Testis (tissue), 3 donors: ENCODE results near the gene FOXN3. TPM values are rescaled to one million over a fixed set of nuclear protein-coding genes. Genes with fewer than 3 reads are reported as not detected.

ENCODE experiments used
- DNase-seq: peaks from one replicate; pipeline ENCODE4 v3.0.0-alpha.2; 2019
- H3K27ac ChIP-seq, 2 donors: fragments of 200-600 bp; sonication (generic); one replicate each; pipeline ENCODE4 v1.5.1; 2019
- H3K27me3 ChIP-seq: fragments of 200-600 bp; sonication (generic); one replicate; pipeline ENCODE4 v1.5.1; 2019
- H3K36me3 ChIP-seq: fragments of 200-600 bp; sonication (generic); one replicate; pipeline ENCODE4 v1.5.1; 2017; ENCODE audit warnings: low read depth; ENCODE audit errors: missing control alignments
- H3K4me1 ChIP-seq: fragments of 200-600 bp; sonication (generic); one replicate; pipeline ENCODE4 v1.5.1; 2019
- H3K4me3 ChIP-seq, 2 donors: fragments of 200-600 bp; sonication (generic); one replicate each; pipeline ENCODE4 v1.5.1; 2017 to 2019
- H3K9me3 ChIP-seq: fragments of 200-600 bp; sonication (generic); one replicate; pipeline ENCODE4 v1.5.1; 2017
- POLR2A ChIP-seq: fragments of 450-650 bp; IDR thresholded peaks from one replicate; pipeline ENCODE4 v1.6.1; 2017; ENCODE audit warnings: antibody characterized with exemption, mild to moderate bottlenecking, moderate library complexity
- WGBS, 2 donors: methylation state at CpG; one replicate each; pipeline ENCODE4 v1.1.5; 2018; 5-methylcytosine and 5-hydroxymethylcytosine counted together
- intact Hi-C: fragments of 100-400 bp; cut with DNase I; formaldehyde crosslinking; loops from one replicate; pipeline ENCODE4 v1.15.1; 2023; ENCODE audit warnings: low total_unique reads
- polyA plus RNA-seq: library from polyadenylated mRNA; stranded (reverse); fragments of 350-450 nt; fragmentation: Illumina TruSeq; extraction: RNeasy Lipid Tissue Mini Kit (QIAGEN cat#74804); gene quantifications from one replicate; pipeline ENCODE4 v1.2.3, GENCODE V29; 2014; ENCODE audit warnings: low read depth, low replicate concordance; ENCODE audit not compliant: insufficient read depth
- total RNA-seq, 2 donors: library from RNA; depleted of rRNA; stranded (reverse); fragments of >200 nt; gene quantifications; one replicate each; pipeline ENCODE4 v1.2.3, GENCODE V29; 2016
- TF ChIP-seq, protein P1 (sequence below), 3 experiments: fragments of 450-650 bp in 2 of 3; fragments of 200-600 bp in 1 of 3; sonication (generic) in 1 of 3; IDR thresholded peaks; one replicate each; pipeline ENCODE4 v1.5.1; 2016 to 2019; ENCODE audit warnings: antibody characterized with exemption in 3 of 3, mild to moderate bottlenecking in 2 of 3, moderate library complexity in 1 of 3

The FOXN3 gene
- total and polyA plus RNA-seq, 3 donors from 2014 or later = 40.7 to 103 (median 100) TPM

DNA sequence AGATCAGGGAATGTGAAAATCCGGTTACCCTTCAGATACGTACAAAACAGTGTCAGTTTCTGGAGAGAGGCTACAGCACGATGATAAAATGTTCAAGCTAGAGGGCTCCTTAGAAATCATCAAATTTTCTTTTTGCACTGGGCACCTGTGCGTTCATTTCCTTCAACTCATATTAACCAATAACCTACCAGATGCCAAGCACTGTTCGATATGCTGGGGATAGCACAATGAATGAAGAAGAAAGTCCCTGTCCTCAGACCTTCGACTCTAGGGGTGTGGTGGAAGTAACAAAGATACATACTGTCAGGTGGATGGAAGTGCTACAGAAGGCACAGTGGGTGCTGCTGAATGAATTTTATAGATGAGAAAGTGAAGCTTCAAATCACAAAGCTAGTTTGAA is 172.3 kb downstream of the FOXN3 start:
- WGBS, 2 donors = 72 to 74% methylated on average over 6 of the region's 6 CpGs
- Histone ChIP-seq H3K4me3 (no peak overlapping the region), H3K36me3 (no peaks in the 10 kb centered on the region), H3K27me3 (no peaks in the 10 kb centered on the region), H3K4me1 (peaks cover 55% of the 10 kb centered on the region), H3K27ac (peak overlapping the region; percentile 56 to 81), H3K9me3 (no peaks in the 10 kb centered on the region)
- intact Hi-C loops = no loop called here
- TF ChIP-seq, protein P1, sequence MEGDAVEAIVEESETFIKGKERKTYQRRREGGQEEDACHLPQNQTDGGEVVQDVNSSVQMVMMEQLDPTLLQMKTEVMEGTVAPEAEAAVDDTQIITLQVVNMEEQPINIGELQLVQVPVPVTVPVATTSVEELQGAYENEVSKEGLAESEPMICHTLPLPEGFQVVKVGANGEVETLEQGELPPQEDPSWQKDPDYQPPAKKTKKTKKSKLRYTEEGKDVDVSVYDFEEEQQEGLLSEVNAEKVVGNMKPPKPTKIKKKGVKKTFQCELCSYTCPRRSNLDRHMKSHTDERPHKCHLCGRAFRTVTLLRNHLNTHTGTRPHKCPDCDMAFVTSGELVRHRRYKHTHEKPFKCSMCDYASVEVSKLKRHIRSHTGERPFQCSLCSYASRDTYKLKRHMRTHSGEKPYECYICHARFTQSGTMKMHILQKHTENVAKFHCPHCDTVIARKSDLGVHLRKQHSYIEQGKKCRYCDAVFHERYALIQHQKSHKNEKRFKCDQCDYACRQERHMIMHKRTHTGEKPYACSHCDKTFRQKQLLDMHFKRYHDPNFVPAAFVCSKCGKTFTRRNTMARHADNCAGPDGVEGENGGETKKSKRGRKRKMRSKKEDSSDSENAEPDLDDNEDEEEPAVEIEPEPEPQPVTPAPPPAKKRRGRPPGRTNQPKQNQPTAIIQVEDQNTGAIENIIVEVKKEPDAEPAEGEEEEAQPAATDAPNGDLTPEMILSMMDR (IDR thresholded peaks at IDR 0.05) = no peak
- TF ChIP-seq POLR2A = no peak
- DNase-seq = no peak

DNA sequence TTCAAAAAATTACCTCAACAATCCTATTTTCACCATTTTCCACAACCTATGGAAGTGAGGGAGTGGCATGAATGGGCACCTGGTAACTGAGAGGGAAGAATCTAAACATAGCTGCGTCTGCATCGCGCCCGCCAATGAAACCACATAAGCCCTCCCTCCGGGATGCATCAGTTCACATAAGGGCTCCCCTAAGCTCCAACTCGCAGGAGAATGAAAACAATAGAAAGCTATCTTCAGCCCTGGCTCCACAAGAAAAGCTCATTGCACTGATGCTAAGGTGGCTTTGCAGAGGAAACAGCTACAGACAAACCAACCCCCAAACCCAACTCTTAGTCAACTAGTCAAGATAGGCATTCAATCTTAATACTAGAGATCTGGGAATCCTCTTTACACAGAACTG is 173.3 kb downstream of the FOXN3 start:
- DNase-seq = no peak

DNA sequence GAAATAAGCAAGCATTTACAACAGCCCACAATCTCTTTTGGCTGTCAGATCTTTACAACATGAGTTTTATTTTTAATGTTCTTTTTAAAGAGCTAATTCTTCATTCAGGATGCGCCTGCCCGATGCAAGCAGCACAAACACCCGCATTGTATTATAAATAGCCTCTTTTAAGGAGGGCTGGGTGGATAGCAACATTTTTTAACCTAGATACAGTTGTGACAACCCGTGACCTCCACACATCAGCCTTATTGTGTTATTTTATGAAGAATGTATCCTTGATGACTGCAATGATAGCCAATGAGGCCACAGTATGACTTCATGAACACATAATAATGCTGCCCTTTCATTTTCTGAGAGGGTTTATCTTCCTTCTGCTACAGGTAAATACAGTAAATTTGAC is 173.7 kb downstream of the FOXN3 start:
- intact Hi-C loops = no loop called here
- peak; percentile 84 for DNase-seq
- peaks cover 59% of the 10 kb centered on the region for H3K4me1 ChIP-seq
- H3K36me3 ChIP-seq = no peaks in the 10 kb centered on the region
- H3K4me3 ChIP-seq = no peak overlapping the region
- 22 to 25% methylated on average over 4 of the region's 4 CpGs for WGBS, 2 donors
- TF ChIP-seq POLR2A = no peak
- TF ChIP-seq, protein P1 (IDR thresholded peaks at IDR 0.05) = no peak
- peak overlapping the region; percentile 81 to 82 for H3K27ac ChIP-seq
- no peaks in the 10 kb centered on the region for H3K27me3 ChIP-seq
- no peaks in the 10 kb centered on the region for H3K9me3 ChIP-seq

More for the DNA sequence above, 173.3 kb downstream of the FOXN3 start:
- Histone ChIP-seq H3K4me3 (no peak overlapping the region), H3K4me1 (peaks cover 56% of the 10 kb centered on the region), H3K9me3 (no peaks in the 10 kb centered on the region), H3K27ac (peak overlapping the region; percentile 56 to 81), H3K36me3 (no peaks in the 10 kb centered on the region), H3K27me3 (no peaks in the 10 kb centered on the region)
- 69 to 88% methylated on average over 6 of the region's 6 CpGs for WGBS, 2 donors
- TF ChIP-seq, protein P1 (IDR thresholded peaks at IDR 0.05) = no peak
- no peak for TF ChIP-seq POLR2A
- intact Hi-C loops = no loop called here

DNA sequence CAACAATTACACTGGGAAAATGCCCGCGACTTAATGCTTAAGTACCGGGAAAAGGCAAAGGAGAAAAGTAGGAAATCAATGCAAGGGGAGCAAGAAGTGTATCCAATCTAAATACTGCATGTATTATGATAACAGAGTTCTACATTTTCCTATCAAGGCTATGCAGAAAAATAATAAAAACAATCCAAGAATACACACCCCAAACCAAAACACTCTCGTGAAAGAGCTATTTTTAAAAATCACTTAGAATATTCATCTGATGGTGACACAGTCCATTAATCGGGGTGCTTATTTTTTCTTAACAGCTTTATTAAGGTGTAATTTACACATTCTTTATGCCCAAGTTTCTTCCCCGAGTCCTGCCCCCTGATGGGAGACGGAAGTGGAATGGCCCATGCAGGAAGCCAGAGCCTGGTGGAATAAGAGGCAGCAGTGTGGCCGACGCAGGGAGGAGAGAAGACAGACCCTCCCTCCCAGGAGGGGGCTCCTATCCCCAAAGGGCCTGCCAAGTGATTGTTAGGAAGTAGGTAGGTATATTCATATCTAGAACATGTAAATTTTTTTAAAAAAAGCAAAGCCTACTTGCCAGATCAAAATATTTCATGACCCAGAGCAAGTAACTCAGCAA is 174.3 kb downstream of the FOXN3 start:
- no peak for DNase-seq
- 32 to 43% methylated on average over 9 of the region's 9 CpGs for WGBS, 2 donors
- no peak for TF ChIP-seq POLR2A
- TF ChIP-seq, protein P1 (IDR thresholded peaks at IDR 0.05) = no peak
- Histone ChIP-seq H3K27me3 (no peaks in the 10 kb centered on the region), H3K9me3 (no peaks in the 10 kb centered on the region), H3K27ac (peak overlapping the region; percentile 81 to 82), H3K4me3 (no peak overlapping the region), H3K36me3 (no peaks in the 10 kb centered on the region), H3K4me1 (peaks cover 59% of the 10 kb centered on the region)
- intact Hi-C loops = no loop called here
